H9 (cell line): Measurements from ENCODE around the gene TMEM192. TPM values are rescaled to one million over a fixed set of nuclear protein-coding genes. Genes with fewer than 3 reads are reported as not detected.

Source experiments
- DNase-seq: peaks from one replicate; pipeline ENCODE4 v3.0.0-alpha.2; 2017
- H2AFZ ChIP-seq: one replicate; pipeline ENCODE4 v1.6.1; 2013; ENCODE audit warnings: mild to moderate bottlenecking, low read length, control low read depth, moderate library complexity
- H2AK5ac ChIP-seq: 2 replicates; pipeline ENCODE4 v1.6.1; 2013; ENCODE audit warnings: low read length, control low read depth, mixed read lengths; ENCODE audit not compliant: insufficient read length
- H2BK120ac ChIP-seq: one replicate; pipeline ENCODE4 v1.6.1; 2013; ENCODE audit warnings: low read depth, mild to moderate bottlenecking, low read length, control low read depth, inconsistent platforms; ENCODE audit not compliant: poor library complexity, severe bottlenecking
- H2BK12ac ChIP-seq: 2 replicates; pipeline ENCODE4 v1.6.1; 2013; ENCODE audit warnings: low read length, control low read depth, mixed read lengths, low read depth; ENCODE audit not compliant: insufficient read length
- H2BK15ac ChIP-seq: 2 replicates; pipeline ENCODE4 v1.6.1; 2013; ENCODE audit warnings: low read depth, low read length, control low read depth
- H2BK20ac ChIP-seq: one replicate; pipeline ENCODE4 v1.6.1; 2013; ENCODE audit warnings: low read depth, mild to moderate bottlenecking, low read length, control low read depth, inconsistent platforms; ENCODE audit not compliant: poor library complexity, severe bottlenecking
- H2BK5ac ChIP-seq: 2 replicates; pipeline ENCODE4 v1.6.1; 2013; ENCODE audit warnings: low read length, control low read depth, mixed read lengths; ENCODE audit not compliant: insufficient read length
- H3K14ac ChIP-seq: 2 replicates; pipeline ENCODE4 v1.6.1; 2013; ENCODE audit warnings: low read length, control low read depth; ENCODE audit not compliant: insufficient read depth
- H3K18ac ChIP-seq: 2 replicates; pipeline ENCODE4 v1.6.1; 2013; ENCODE audit warnings: low read depth, mild to moderate bottlenecking, mixed read lengths, low read length, control low read depth; ENCODE audit not compliant: insufficient read length
- H3K23ac ChIP-seq: 2 replicates; pipeline ENCODE4 v1.6.1; 2013; ENCODE audit warnings: low read length, control low read depth, mixed read lengths, low read depth; ENCODE audit not compliant: insufficient read length
- H3K23me2 ChIP-seq: 2 replicates; pipeline ENCODE4 v1.6.1; 2013; ENCODE audit warnings: low read depth, mild to moderate bottlenecking, mixed read lengths, low read length, control low read depth; ENCODE audit not compliant: insufficient read length, poor library complexity, severe bottlenecking
- H3K27ac ChIP-seq: 2 replicates; pipeline ENCODE4 v1.5.1; 2013; ENCODE audit warnings: low read length, control low read depth, mixed read lengths, low read depth; ENCODE audit not compliant: insufficient read length
- H3K27me3 ChIP-seq: 2 replicates; pipeline ENCODE4 v1.6.1; 2013; ENCODE audit warnings: low read length, control low read depth, inconsistent platforms; ENCODE audit not compliant: insufficient read depth
- H3K4ac ChIP-seq: 2 replicates; pipeline ENCODE4 v1.6.1; 2013; ENCODE audit warnings: low read depth, mild to moderate bottlenecking, control low read depth, inconsistent platforms, low read length, moderate library complexity
- H3K4me1 ChIP-seq: 2 replicates; pipeline ENCODE4 v1.6.1; 2013; ENCODE audit warnings: low read length, control low read depth, inconsistent platforms; ENCODE audit not compliant: insufficient read depth
- H3K4me2 ChIP-seq: 2 replicates; pipeline ENCODE4 v1.6.1; 2013; ENCODE audit warnings: low read length, control low read depth, mixed read lengths; ENCODE audit not compliant: insufficient read length, insufficient read depth
- H3K56ac ChIP-seq: 2 replicates; pipeline ENCODE4 v1.6.1; 2013; ENCODE audit warnings: low read depth, mild to moderate bottlenecking, mixed read lengths, low read length, control low read depth; ENCODE audit not compliant: insufficient read length
- H3K79me1 ChIP-seq: 2 replicates; pipeline ENCODE4 v1.6.1; 2013; ENCODE audit warnings: low read depth, mild to moderate bottlenecking, moderate library complexity, low read length, control low read depth, inconsistent platforms; ENCODE audit not compliant: insufficient read depth, poor library complexity, severe bottlenecking
- H3K79me2 ChIP-seq: 2 replicates; pipeline ENCODE4 v1.6.1; 2013; ENCODE audit warnings: low read length, control low read depth, inconsistent platforms; ENCODE audit not compliant: insufficient read depth
- H3K9ac ChIP-seq: 2 replicates; pipeline ENCODE4 v1.6.1; 2013; ENCODE audit warnings: low read length, control low read depth, mixed read lengths; ENCODE audit not compliant: insufficient read length; ENCODE audit errors: extremely low read depth
- H3K9me3 ChIP-seq: one replicate; pipeline ENCODE4 v1.6.1; 2013; ENCODE audit warnings: low read depth, low read length, inconsistent platforms; ENCODE audit not compliant: control insufficient read depth
- H3T11ph ChIP-seq: one replicate; pipeline ENCODE4 v1.6.1; 2013; ENCODE audit warnings: mild to moderate bottlenecking, low read length, control low read depth, inconsistent platforms
- H4K20me1 ChIP-seq: one replicate; pipeline ENCODE4 v1.6.1; 2013; ENCODE audit not compliant: control insufficient read depth, insufficient read length, insufficient read depth
- H4K5ac ChIP-seq: 2 replicates; pipeline ENCODE4 v1.6.1; 2013; ENCODE audit warnings: low read depth, mild to moderate bottlenecking, mixed read lengths, low read length, control low read depth; ENCODE audit not compliant: insufficient read length
- H4K8ac ChIP-seq: replicated peaks from 2 replicates; pipeline ENCODE4 v1.6.1; 2013; ENCODE audit warnings: low read length, control low read depth, mixed read lengths, low read depth; ENCODE audit not compliant: insufficient read length
- H4K91ac ChIP-seq: 2 replicates; pipeline ENCODE4 v1.6.1; 2013; ENCODE audit warnings: low read depth, mild to moderate bottlenecking, moderate library complexity, mixed read lengths, low read length, control low read depth; ENCODE audit not compliant: insufficient read length
- H3K27ac Mint-ChIP-seq, 3 experiments: 2 replicates in 2 of 3; 3 replicates in 1 of 3; pipeline ENCODE4 v1.8.0; 2020 to 2021; ENCODE audit warnings: mixed read lengths in 3 of 3, mild to moderate bottlenecking in 1 of 3, moderate library complexity in 1 of 3
- H3K27me3 Mint-ChIP-seq: 2 replicates; pipeline ENCODE4 v1.8.0; 2021; ENCODE audit warnings: low read depth, mild to moderate bottlenecking, moderate library complexity, mixed read lengths
- H3K36me3 Mint-ChIP-seq, 3 experiments: 2 replicates in 2 of 3; 3 replicates in 1 of 3; pipeline ENCODE4 v1.8.0; 2020 to 2021; ENCODE audit warnings: low read depth in 3 of 3, mixed read lengths in 3 of 3; ENCODE audit not compliant: insufficient read depth in 1 of 3
- H3K4me1 Mint-ChIP-seq, 2 experiments: 2 replicates each; pipeline ENCODE4 v1.8.0; 2020; ENCODE audit warnings: mixed read lengths in 2 of 2
- H3K4me3 Mint-ChIP-seq, 2 experiments: 2 replicates in 1 of 2; 3 replicates in 1 of 2; pipeline ENCODE4 v1.8.0; 2020 to 2021; ENCODE audit warnings: mild to moderate bottlenecking in 2 of 2, mixed read lengths in 2 of 2, moderate library complexity in 1 of 2
- H3K9me3 Mint-ChIP-seq, 2 experiments: 2 replicates in 1 of 2; 3 replicates in 1 of 2; pipeline ENCODE4 v1.8.0; 2020; ENCODE audit warnings: mild to moderate bottlenecking in 2 of 2, mixed read lengths in 2 of 2, moderate library complexity in 1 of 2
- WGBS: extraction: QIAGEN DNeasy Blood & Tissue Kit; methylation state at CpG from one replicate; pipeline ENCODE4 v1.1.7; 2013; ENCODE audit warnings: missing lambda C conversion rate, low lambda C conversion rate, mixed read lengths; ENCODE audit not compliant: insufficient read length; ENCODE audit errors: extremely low coverage; 5-methylcytosine and 5-hydroxymethylcytosine counted together
- total RNA-seq: library from RNA; stranded (reverse); gene quantifications from 2 replicates; pipeline ENCODE4 v1.2.1, GENCODE V29; 2021
- TF ChIP-seq, protein P1 (sequence below): fragments of 200-600 bp; sonication (generic); conservative IDR thresholded peaks from 3 replicates; pipeline ENCODE4 v1.8.0; 2021; ENCODE audit warnings: antibody characterized with exemption, mild to moderate bottlenecking

The TMEM192 gene
- total RNA-seq, 1 experiment from 2014 or later: 8.3 TPM

DNA sequence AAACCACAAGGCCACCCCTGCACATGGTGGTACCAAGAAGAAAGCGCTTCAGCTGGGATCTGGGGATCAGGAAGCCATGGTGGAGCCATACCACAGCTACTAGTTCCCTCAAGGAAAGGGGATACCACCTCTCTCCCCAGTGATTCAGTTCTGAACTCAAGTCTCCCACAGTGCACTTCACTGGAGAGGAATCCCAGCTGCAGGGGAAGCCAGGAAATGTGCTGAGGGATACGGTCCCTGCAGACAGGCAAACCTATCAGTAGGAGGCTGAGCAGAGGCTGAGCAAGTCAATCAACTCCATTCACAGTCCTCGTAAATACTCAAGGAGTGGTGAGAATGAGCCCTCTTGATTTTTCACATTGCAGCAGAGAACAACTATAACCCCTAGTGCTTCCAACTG, 11.0 kb downstream of the TMEM192 start:
- H3K56ac ChIP-seq: no peak overlapping the region
- no peak overlapping the region for H3K18ac ChIP-seq
- H3K4me2 ChIP-seq: no peak overlapping the region
- H4K8ac ChIP-seq: no peak overlapping the region
- H3K4me1 ChIP-seq: no peaks in the 10 kb centered on the region
- no peak overlapping the region for H4K5ac ChIP-seq
- no CpG with 5 or more reads among the region's 3 CpGs for WGBS
- Mint-ChIP-seq H3K36me3 (peaks cover 4 to 27% (median 27%) of the 10 kb centered on the region in 3 experiments; a peak in 6 of 7 replicates), H3K9me3 (no peaks in the 10 kb centered on the region), H3K27me3 (no peaks in the 10 kb centered on the region), H3K27ac (peak overlapping the region in 1 of 3 experiments; percentile 61; a peak in 1 of 7 replicates), H3K4me3 (no peak overlapping the region), H3K4me1 (no peaks in the 10 kb centered on the region)
- no peak overlapping the region for H3K4ac ChIP-seq
- H2BK12ac ChIP-seq: no peak overlapping the region
- no peaks in the 10 kb centered on the region for H3K9me3 ChIP-seq
- no peak overlapping the region for H2BK5ac ChIP-seq
- H2BK15ac ChIP-seq: no peak overlapping the region
- no peaks in the 10 kb centered on the region for H4K20me1 ChIP-seq
- no peak overlapping the region for H3T11ph ChIP-seq
- H2AFZ ChIP-seq: no peak overlapping the region
- no peaks in the 10 kb centered on the region for H3K79me2 ChIP-seq
- no peaks in the 10 kb centered on the region for H3K23me2 ChIP-seq
- DNase-seq: no peak
- H3K9ac ChIP-seq: no peak overlapping the region
- no peak overlapping the region for H4K91ac ChIP-seq
- H2AK5ac ChIP-seq: no peak overlapping the region
- TF ChIP-seq, protein P1, sequence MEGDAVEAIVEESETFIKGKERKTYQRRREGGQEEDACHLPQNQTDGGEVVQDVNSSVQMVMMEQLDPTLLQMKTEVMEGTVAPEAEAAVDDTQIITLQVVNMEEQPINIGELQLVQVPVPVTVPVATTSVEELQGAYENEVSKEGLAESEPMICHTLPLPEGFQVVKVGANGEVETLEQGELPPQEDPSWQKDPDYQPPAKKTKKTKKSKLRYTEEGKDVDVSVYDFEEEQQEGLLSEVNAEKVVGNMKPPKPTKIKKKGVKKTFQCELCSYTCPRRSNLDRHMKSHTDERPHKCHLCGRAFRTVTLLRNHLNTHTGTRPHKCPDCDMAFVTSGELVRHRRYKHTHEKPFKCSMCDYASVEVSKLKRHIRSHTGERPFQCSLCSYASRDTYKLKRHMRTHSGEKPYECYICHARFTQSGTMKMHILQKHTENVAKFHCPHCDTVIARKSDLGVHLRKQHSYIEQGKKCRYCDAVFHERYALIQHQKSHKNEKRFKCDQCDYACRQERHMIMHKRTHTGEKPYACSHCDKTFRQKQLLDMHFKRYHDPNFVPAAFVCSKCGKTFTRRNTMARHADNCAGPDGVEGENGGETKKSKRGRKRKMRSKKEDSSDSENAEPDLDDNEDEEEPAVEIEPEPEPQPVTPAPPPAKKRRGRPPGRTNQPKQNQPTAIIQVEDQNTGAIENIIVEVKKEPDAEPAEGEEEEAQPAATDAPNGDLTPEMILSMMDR: no peak
- no peak overlapping the region for H3K23ac ChIP-seq
- no peaks in the 10 kb centered on the region for H3K27me3 ChIP-seq
- H3K79me1 ChIP-seq: no peaks in the 10 kb centered on the region
- H2BK120ac ChIP-seq: no peak overlapping the region
- H2BK20ac ChIP-seq: no peak overlapping the region
- no peak overlapping the region for H3K14ac ChIP-seq
- H3K27ac ChIP-seq: no peak overlapping the region
